Measurements from ENCODE around the gene ACAD11. TPM values are rescaled to one million over a fixed set of nuclear protein-coding genes. Genes with fewer than 3 reads are reported as not detected.
"Not testable (repeated sequence)": the region's sequence is repeated elsewhere in the genome, so short reads cannot be mapped to it uniquely, and the experiment has no call there.

The ACAD11 gene
- total and polyA plus RNA-seq, 2 experiments from 2014 or later, result 24.9 to 48.6 TPM

- H3K27me3 ChIP-seq, result no peaks in the 10 kb centered on the region
- no peaks in the 10 kb centered on the region for H4K20me1 ChIP-seq (ENCODE audit: insufficient read depth, poor library complexity, severe bottlenecking)
- no peak overlapping the region for H2AFZ ChIP-seq
- H3K4me2 ChIP-seq, result no peak overlapping the region
- no peaks in the 10 kb centered on the region for H3K9me2 ChIP-seq (replicated peaks; ENCODE audit: insufficient read depth)
- H3K27ac ChIP-seq, result no peak overlapping the region
- H3K4me1 ChIP-seq (ENCODE audit: insufficient read depth), result no peaks in the 10 kb centered on the region
- 76% methylated on average over 5 of the region's 5 CpGs for WGBS (ENCODE audit: low lambda C conversion rate, missing lambda C conversion rate)
- no peak overlapping the region for H3K4me3 ChIP-seq
- TF ChIP-seq EZH2 (IDR thresholded peaks at IDR 0.05; ENCODE audit: borderline replicate concordance) (no peak), EZH2phosphoT487 (IDR thresholded peaks at IDR 0.05; ENCODE audit: low read depth, severe bottlenecking, unreplicated experiment) (no peak), CTCF (IDR thresholded peaks at IDR 0.05; ENCODE audit: poor library complexity) (peak; percentile 70)
- no peaks in the 10 kb centered on the region for H3K9me3 ChIP-seq (ENCODE audit: low read depth)
- no peaks in the 10 kb centered on the region for H3K36me3 ChIP-seq (replicated peaks; ENCODE audit: insufficient read depth, low read depth)
- H3K79me2 ChIP-seq, result no peaks in the 10 kb centered on the region
- DNase-seq (ENCODE audit: low spot score), result peak; percentile 44
These were observed 17.6 kb downstream of the ACAD11 start for GRCh38 chr3:132641837-132642538.

GRCh38 chr3:132641427-132641826 lies 18.2 kb downstream of the ACAD11 start:
- 82% methylated on average over 2 of the region's 2 CpGs for WGBS (ENCODE audit: low lambda C conversion rate, missing lambda C conversion rate)
- not testable (repeated sequence) for H3K9me3 ChIP-seq (ENCODE audit: low read depth); H3K4me3 ChIP-seq; DNase-seq (ENCODE audit: low spot score); H2AFZ ChIP-seq; H3K4me2 ChIP-seq; H3K79me2 ChIP-seq; H3K4me1 ChIP-seq (ENCODE audit: insufficient read depth); H3K9me2 ChIP-seq (replicated peaks; ENCODE audit: insufficient read depth); H3K27ac ChIP-seq; H3K27me3 ChIP-seq; H3K36me3 ChIP-seq (replicated peaks; ENCODE audit: insufficient read depth, low read depth); H4K20me1 ChIP-seq (ENCODE audit: insufficient read depth, poor library complexity, severe bottlenecking)

- no peak overlapping the region for H3K27ac ChIP-seq
- H3K9me2 ChIP-seq (replicated peaks; ENCODE audit: insufficient read depth), result no peaks in the 10 kb centered on the region
- no peaks in the 10 kb centered on the region for H3K27me3 ChIP-seq
- no peaks in the 10 kb centered on the region for H3K36me3 ChIP-seq (replicated peaks; ENCODE audit: insufficient read depth, low read depth)
- TF ChIP-seq EZH2 (IDR thresholded peaks at IDR 0.05; ENCODE audit: borderline replicate concordance), result no peak
- TF ChIP-seq CTCF (IDR thresholded peaks at IDR 0.05; ENCODE audit: poor library complexity), result no peak
- no peak for TF ChIP-seq EZH2phosphoT487 (IDR thresholded peaks at IDR 0.05; ENCODE audit: low read depth, severe bottlenecking, unreplicated experiment)
- no peaks in the 10 kb centered on the region for H4K20me1 ChIP-seq (ENCODE audit: insufficient read depth, poor library complexity, severe bottlenecking)
- H3K4me2 ChIP-seq, result no peak overlapping the region
- no peak overlapping the region for H2AFZ ChIP-seq
- H3K79me2 ChIP-seq, result no peaks in the 10 kb centered on the region
- no peaks in the 10 kb centered on the region for H3K4me1 ChIP-seq (ENCODE audit: insufficient read depth)
- no peaks in the 10 kb centered on the region for H3K9me3 ChIP-seq (ENCODE audit: low read depth)
- H3K4me3 ChIP-seq, result no peak overlapping the region
- DNase-seq (ENCODE audit: low spot score), result no peak
These were observed 20.9 kb downstream of the ACAD11 start for GRCh38 chr3:132638706-132639105.

GRCh38 chr3:132637590-132637989 lies 22.0 kb downstream of the ACAD11 start:
- no peaks in the 10 kb centered on the region for H3K4me1 ChIP-seq (ENCODE audit: insufficient read depth)
- H3K9me3 ChIP-seq (ENCODE audit: low read depth), result no peaks in the 10 kb centered on the region
- no peak overlapping the region for H2AFZ ChIP-seq
- no peak overlapping the region for H3K4me2 ChIP-seq
- no peaks in the 10 kb centered on the region for H3K9me2 ChIP-seq (replicated peaks; ENCODE audit: insufficient read depth)
- H3K79me2 ChIP-seq, result no peaks in the 10 kb centered on the region
- TF ChIP-seq EZH2 (IDR thresholded peaks at IDR 0.05; ENCODE audit: borderline replicate concordance) (no peak), EZH2phosphoT487 (IDR thresholded peaks at IDR 0.05; ENCODE audit: low read depth, severe bottlenecking, unreplicated experiment) (no peak), CTCF (IDR thresholded peaks at IDR 0.05; ENCODE audit: poor library complexity) (no peak)
- 56% methylated on average over 1 of the region's 1 CpG for WGBS (ENCODE audit: low lambda C conversion rate, missing lambda C conversion rate)
- H3K27ac ChIP-seq, result no peak overlapping the region
- no peaks in the 10 kb centered on the region for H3K36me3 ChIP-seq (replicated peaks; ENCODE audit: insufficient read depth, low read depth)
- H3K27me3 ChIP-seq, result no peaks in the 10 kb centered on the region
- DNase-seq (ENCODE audit: low spot score), result no peak
- H3K4me3 ChIP-seq, result no peak overlapping the region
- no peaks in the 10 kb centered on the region for H4K20me1 ChIP-seq (ENCODE audit: insufficient read depth, poor library complexity, severe bottlenecking)

Data from hepatocyte (in vitro differentiated cells).